Skeletal muscle tissue (tissue), 4 donors: ENCODE data around the gene ARHGEF35. TPM values are rescaled to one million over a fixed set of nuclear protein-coding genes. Genes with fewer than 3 reads are reported as not detected.
"Not testable (repeated sequence)": the region's sequence is repeated elsewhere in the genome, so short reads cannot be mapped to it uniquely, and the experiment has no call there.

Experiments used
- H3K27ac ChIP-seq: one replicate; pipeline ENCODE4 v1.7.0; 2013; ENCODE audit warnings: mild to moderate bottlenecking, low read depth, low read length, inconsistent platforms
- H3K27me3 ChIP-seq, 3 donors: one replicate each; pipeline ENCODE4 v1.7.0; 2013; ENCODE audit warnings: low read length in 3 of 3; ENCODE audit not compliant: control insufficient read depth in 3 of 3, insufficient read depth in 3 of 3
- H3K36me3 ChIP-seq, 3 donors: one replicate each; pipeline ENCODE4 v1.7.0; 2013; ENCODE audit warnings: low read length in 3 of 3; ENCODE audit not compliant: control insufficient read depth in 3 of 3, insufficient read depth in 3 of 3
- H3K4me1 ChIP-seq, 3 donors: one replicate each; pipeline ENCODE4 v1.7.0; 2013; ENCODE audit warnings: low read length in 3 of 3, mild to moderate bottlenecking in 3 of 3; ENCODE audit not compliant: control insufficient read depth in 3 of 3, insufficient read depth in 3 of 3
- H3K4me3 ChIP-seq, 3 donors: one replicate each; pipeline ENCODE4 v1.7.0; 2013; ENCODE audit warnings: low read length in 3 of 3
- H3K9ac ChIP-seq, 3 donors: one replicate each; pipeline ENCODE4 v1.7.0; 2013; ENCODE audit warnings: low read length in 3 of 3, mild to moderate bottlenecking in 3 of 3, moderate library complexity in 2 of 3, low read depth in 1 of 3
- H3K9me3 ChIP-seq, 3 donors: one replicate each; pipeline ENCODE4 v1.7.0; 2013; ENCODE audit warnings: low read length in 3 of 3; ENCODE audit not compliant: control insufficient read depth in 3 of 3
- total RNA-seq: library from RNA; depleted of rRNA; stranded (reverse); fragments of >200 nt; gene quantifications from one replicate; pipeline ENCODE4 v1.2.3, GENCODE V29; 2014
- donor health status: Osteomylitis.

Gene ARHGEF35
- 1.6 TPM for total RNA-seq

DNA sequence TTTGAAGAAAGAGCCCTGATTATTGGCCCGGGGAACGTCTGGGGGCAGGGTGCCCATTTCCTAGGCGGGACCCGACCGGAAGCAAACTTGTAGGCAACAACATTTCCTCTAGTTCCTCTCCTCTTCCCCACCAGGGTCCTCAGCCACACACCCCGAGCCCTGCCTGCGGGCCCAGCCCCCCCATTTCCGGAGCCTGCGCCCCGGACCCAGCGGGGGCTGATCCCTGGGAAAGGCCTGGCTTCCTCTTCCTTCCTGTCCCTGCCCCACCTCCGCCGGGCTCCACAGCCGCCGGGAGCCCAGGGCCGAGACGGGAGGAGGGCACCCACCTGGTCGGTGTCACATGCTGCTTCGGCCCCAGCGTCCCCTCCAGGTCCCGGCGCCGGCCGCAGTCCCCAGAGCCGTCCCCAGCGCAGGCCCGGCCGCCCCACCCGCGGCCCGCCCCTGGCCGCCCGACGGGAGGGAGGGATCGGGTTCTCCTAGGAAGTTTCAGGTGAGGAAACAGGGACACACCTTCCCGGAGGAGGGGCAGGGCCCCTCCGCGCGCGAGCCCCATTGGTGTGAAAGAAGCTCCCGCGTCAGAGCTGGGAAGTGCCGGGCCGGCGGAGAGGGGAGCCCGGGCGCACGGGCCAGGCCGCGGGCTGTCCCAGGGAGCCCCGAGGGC is at the start of gene ARHGEF35:
Gene ARHGEF35, minus strand, starts transcription at position 622 of the 661 bp plus-strand sequence. CDS start 7,450 bp downstream, outside the sequence.
- not testable (repeated sequence) for H3K9me3 ChIP-seq, H3K4me3 ChIP-seq, H3K9ac ChIP-seq, H3K36me3 ChIP-seq, H3K27ac ChIP-seq, H3K4me1 ChIP-seq, H3K27me3 ChIP-seq

DNA sequence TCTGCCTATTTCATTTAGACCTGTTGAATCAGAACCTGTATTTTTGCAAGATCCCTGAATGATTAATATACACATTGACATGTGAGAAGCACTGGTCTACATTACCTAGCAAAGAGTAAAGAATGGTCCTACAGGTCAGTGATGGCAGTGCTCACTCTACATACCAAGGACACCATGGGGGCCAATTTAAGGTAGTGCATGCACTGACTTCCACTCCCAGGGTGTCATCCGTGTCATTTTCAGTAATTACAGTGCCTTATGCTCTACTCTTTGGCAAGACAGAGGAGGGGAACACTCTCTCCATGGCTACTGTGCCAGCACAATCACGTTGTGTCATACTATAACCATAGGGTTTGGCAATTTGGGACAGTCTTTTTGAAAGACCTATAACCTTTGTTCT is 49.7 kb upstream of the ARHGEF35 start:
- not testable (repeated sequence) for H3K9me3 ChIP-seq, H3K27me3 ChIP-seq, H3K27ac ChIP-seq, H3K4me3 ChIP-seq, H3K9ac ChIP-seq, H3K36me3 ChIP-seq, H3K4me1 ChIP-seq

DNA sequence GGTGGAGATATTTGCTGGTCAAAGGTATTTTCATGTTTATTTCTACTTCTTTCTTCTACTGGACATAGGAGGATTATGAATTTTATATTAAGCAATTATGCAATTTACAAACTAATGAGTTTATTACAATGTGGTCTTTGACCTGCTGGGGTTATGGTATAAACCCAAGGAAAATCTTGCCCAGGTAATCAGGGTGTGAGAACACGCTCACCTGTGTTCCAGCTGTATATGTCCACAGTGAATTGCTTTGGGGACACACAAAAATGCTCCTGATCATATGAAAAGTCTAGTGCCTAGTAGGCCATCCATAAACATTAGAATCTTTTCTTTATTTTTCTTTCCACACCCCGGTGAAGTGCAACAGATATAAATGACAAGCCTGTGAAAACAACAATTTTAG is 43.7 kb upstream of the ARHGEF35 start, which contains the start of gene OR2A42:
Gene OR2A42, minus strand, starts transcription at position 241 of the 400 bp plus-strand sequence. CDS start 6,762 bp downstream, outside the sequence.
- not testable (repeated sequence) for H3K36me3 ChIP-seq, H3K27me3 ChIP-seq, H3K9ac ChIP-seq, H3K4me3 ChIP-seq, H3K27ac ChIP-seq, H3K4me1 ChIP-seq, H3K9me3 ChIP-seq

DNA sequence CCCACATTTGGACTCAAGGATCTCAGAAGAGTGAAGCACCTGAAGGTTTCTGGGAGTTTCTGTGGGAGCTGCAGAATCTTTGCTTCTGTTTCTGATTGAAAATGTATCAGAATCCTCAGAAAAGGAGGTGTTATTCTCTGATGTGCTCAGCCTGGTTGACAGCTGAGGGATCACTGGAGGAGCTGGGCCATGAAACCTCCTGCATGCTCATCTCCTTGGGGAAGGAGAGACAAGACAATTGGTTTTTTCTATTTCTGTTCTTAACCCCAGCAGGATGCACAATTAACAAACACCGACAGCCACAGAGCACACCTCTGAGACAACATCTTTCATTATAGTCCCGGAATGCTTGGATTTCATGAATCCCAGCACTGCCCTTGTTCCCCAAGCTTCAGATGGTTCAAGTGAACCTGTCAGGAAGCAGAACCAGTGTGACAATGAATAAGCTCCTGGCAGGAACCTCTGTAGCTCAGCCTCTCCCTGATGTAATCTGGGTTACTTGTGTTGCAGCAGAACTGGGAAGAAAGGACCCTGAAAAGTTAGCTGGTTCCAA is 43.0 kb upstream of the ARHGEF35 start:
- not testable (repeated sequence) for H3K9me3 ChIP-seq, H3K4me3 ChIP-seq, H3K36me3 ChIP-seq, H3K9ac ChIP-seq, H3K27ac ChIP-seq, H3K27me3 ChIP-seq, H3K4me1 ChIP-seq

DNA sequence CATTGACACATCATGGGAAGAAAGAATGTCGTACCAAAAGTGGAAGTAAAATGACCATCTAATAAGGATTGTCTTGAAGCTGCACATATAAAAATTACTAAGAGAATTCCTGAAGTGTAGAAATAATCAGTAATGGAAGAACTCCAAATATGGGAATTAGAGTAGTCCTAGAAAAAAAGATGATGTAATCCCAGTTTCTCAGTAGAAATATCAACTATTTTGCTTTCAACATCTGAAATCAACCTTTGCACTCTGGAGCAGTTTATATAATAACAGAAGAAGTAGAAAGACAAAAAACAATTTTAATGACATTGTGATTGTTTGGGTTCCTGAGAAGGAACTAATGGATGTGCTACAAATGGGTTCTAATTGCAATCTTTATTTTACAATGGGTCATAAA is 37.4 kb upstream of the ARHGEF35 start:
- H3K27ac ChIP-seq, H3K9ac ChIP-seq, H3K4me1 ChIP-seq, H3K4me3 ChIP-seq, H3K9me3 ChIP-seq, H3K36me3 ChIP-seq, H3K27me3 ChIP-seq: not testable (repeated sequence)

DNA sequence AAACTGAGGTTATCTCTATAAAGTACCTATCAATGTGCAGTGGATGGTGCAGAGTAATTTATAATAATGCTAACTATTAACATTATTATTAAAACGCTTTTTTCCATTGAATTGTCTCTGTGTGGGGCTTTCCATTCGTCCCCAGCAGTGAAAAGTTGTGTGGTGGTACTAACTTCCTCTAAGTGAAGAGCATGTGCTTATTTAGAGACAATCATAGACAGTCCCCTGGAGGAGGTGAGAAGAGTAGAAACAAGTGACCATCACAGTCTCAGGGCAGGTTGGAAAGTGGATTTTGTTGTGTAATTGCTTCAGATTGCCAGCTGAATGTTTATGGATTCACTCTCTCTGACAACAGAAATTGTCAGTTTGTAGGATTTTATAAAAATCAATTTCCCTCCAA is 35.4 kb upstream of the ARHGEF35 start:
- H3K27me3 ChIP-seq, H3K36me3 ChIP-seq, H3K4me3 ChIP-seq, H3K27ac ChIP-seq, H3K4me1 ChIP-seq, H3K9ac ChIP-seq, H3K9me3 ChIP-seq: not testable (repeated sequence)

DNA sequence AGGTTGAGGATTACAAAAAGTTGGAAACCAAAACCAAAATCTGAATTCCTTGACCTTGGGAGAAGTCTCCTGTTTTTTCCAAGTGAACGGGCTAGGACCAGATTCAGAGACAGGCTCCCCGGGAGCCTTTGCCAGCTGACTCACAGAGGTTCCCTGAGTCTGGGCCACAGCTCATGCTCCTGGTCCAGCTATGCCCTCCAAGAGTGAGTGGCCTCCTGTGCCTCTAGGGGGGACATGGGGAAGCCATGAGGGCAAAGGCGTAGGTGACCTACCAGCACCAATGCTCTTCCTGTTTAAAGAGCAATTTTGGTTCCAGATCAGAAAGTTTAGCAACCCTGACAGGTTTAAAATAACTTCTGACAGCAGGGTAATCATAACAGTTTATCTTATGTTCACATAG is 33.2 kb upstream of the ARHGEF35 start:
- H3K27me3 ChIP-seq, H3K27ac ChIP-seq, H3K36me3 ChIP-seq, H3K4me3 ChIP-seq, H3K9ac ChIP-seq, H3K4me1 ChIP-seq, H3K9me3 ChIP-seq: not testable (repeated sequence)

DNA sequence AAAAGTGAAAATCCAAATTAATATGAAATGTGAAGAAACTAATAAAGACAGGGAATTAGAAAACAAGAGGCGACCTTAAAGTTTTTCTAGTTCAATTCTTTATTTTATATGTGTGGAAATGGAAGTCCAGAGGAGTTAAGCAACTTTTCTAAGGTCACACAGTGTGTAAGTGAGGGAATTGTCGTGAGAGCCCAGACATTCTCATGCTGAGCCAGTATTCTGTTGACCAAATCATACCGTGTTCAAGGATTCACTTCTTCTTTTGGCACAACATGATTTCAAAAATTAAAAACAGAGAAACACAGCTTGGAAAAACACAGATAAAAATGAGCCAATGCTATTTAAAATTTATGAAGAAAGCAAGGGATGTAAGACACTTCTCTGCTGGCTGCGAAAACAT is 31.2 kb upstream of the ARHGEF35 start:
- not testable (repeated sequence) for H3K9me3 ChIP-seq, H3K27ac ChIP-seq, H3K4me1 ChIP-seq, H3K27me3 ChIP-seq, H3K36me3 ChIP-seq, H3K4me3 ChIP-seq, H3K9ac ChIP-seq

DNA sequence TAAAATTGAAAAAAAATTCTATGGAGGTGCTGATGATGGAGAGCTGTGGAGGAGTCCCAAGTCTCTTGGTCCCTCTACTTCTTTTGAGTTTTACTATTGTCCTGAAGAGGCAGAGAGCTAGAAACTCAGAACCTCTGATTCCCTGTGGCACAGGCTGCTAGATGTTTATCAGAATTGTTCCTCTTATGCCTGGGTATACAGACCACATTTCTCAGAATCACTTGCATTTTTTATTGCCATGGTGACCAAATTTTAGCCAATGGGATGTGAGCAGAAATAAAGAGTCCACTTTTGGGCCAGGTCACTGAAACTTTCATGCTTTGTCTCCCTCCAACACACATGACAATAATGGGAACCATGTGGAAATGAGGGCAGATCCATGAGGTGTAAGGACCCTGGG is 28.0 kb upstream of the ARHGEF35 start:
- not testable (repeated sequence) for H3K9me3 ChIP-seq, H3K27me3 ChIP-seq, H3K9ac ChIP-seq, H3K27ac ChIP-seq, H3K4me1 ChIP-seq, H3K4me3 ChIP-seq, H3K36me3 ChIP-seq

DNA sequence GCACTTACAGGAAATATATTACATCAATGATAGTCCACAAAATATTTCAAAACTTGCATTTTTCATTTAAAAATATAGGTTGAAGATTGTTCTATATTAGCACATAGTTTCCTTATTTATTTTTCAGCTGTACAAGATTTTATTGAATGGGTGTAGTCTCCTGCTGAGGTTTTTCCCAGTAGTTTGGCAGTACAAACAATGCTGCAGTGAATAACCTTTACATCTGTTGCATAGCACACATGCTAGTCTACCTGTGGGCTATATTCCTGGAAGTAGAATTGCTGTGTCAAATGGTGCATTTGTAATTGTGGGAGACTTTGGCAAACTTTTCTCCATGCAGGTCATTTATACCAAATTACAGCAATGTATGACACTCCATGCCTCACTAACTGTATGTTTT is 24.9 kb upstream of the ARHGEF35 start:
- H3K9me3 ChIP-seq, H3K27ac ChIP-seq, H3K9ac ChIP-seq, H3K27me3 ChIP-seq, H3K4me1 ChIP-seq, H3K4me3 ChIP-seq, H3K36me3 ChIP-seq: not testable (repeated sequence)
